HepG2 (cell line): Measurements from ENCODE around the gene PYGL. TPM values are rescaled to one million over a fixed set of nuclear protein-coding genes. Genes with fewer than 3 reads are reported as not detected.

Experiments
- CAMTA2 ChIP-seq: sonication (generic); formaldehyde crosslinking; IDR thresholded peaks from 2 replicates; pipeline ENCODE4 v1.4.0; 2020; ENCODE audit warnings: mild to moderate bottlenecking, missing genetic modification reagents, borderline replicate concordance
- CEBPG ChIP-seq: IDR thresholded peaks from 2 replicates; pipeline ENCODE4 v1.6.1; 2016
- HNRNPL ChIP-seq: fragments of 200-400 bp; formaldehyde crosslinking; IDR thresholded peaks from 2 replicates; pipeline ENCODE4 v1.6.1; 2017; ENCODE audit warnings: mild to moderate bottlenecking, low read depth, low read length
- HOXA9 ChIP-seq: sonication (generic); formaldehyde crosslinking; IDR thresholded peaks from 2 replicates; pipeline ENCODE4 v1.8.1; 2022; ENCODE audit warnings: missing genetic modification reagents, mild to moderate bottlenecking, moderate library complexity, borderline replicate concordance
- KLF12 ChIP-seq: sonication (generic); formaldehyde crosslinking; IDR thresholded peaks from 2 replicates; pipeline ENCODE4 v1.4.0; 2020; ENCODE audit warnings: missing genetic modification reagents, borderline replicate concordance
- PITX1 ChIP-seq: sonication (generic); formaldehyde crosslinking; IDR thresholded peaks from 2 replicates; pipeline ENCODE4 v1.5.1; 2020; ENCODE audit warnings: mild to moderate bottlenecking, missing genetic modification reagents
- RBAK ChIP-seq: sonication (generic); formaldehyde crosslinking; IDR thresholded peaks from 2 replicates; pipeline ENCODE4 v1.5.1; 2020; ENCODE audit warnings: mild to moderate bottlenecking, missing genetic modification reagents
- RBFOX2 ChIP-seq: fragments of 200-400 bp; formaldehyde crosslinking; IDR thresholded peaks from 2 replicates; pipeline ENCODE4 v1.6.1; 2017; ENCODE audit warnings: low read depth, mild to moderate bottlenecking, low read length
- SAP130 ChIP-seq: IDR thresholded peaks from 2 replicates; pipeline ENCODE4 v1.6.1; 2016; ENCODE audit warnings: low read depth
- TBX3 ChIP-seq: fragments of 450-650 bp; IDR thresholded peaks from 2 replicates; pipeline ENCODE4 v1.6.1; 2017; ENCODE audit warnings: antibody characterized with exemption, mild to moderate bottlenecking, inconsistent platforms, borderline replicate concordance
- TRIM24 ChIP-seq: sonication (generic); formaldehyde crosslinking; IDR thresholded peaks from 2 replicates; pipeline ENCODE4 v1.8.0; 2022; ENCODE audit warnings: mild to moderate bottlenecking, missing genetic modification reagents
- ZMYM2 ChIP-seq: sonication (generic); formaldehyde crosslinking; IDR thresholded peaks from 2 replicates; pipeline ENCODE4 v1.8.0; 2022; ENCODE audit warnings: mild to moderate bottlenecking, missing genetic modification reagents
- ZNF225 ChIP-seq: sonication (generic); formaldehyde crosslinking; IDR thresholded peaks from 2 replicates; pipeline ENCODE4 v1.4.0; 2020; ENCODE audit warnings: mild to moderate bottlenecking, missing genetic modification reagents
- ZNF496 ChIP-seq: sonication (generic); formaldehyde crosslinking; IDR thresholded peaks from 2 replicates; pipeline ENCODE4 v1.8.1; 2023; ENCODE audit warnings: mild to moderate bottlenecking, moderate library complexity, missing genetic modification reagents; ENCODE audit not compliant: insufficient replicate concordance
- ZNF720 ChIP-seq: sonication (generic); formaldehyde crosslinking; IDR thresholded peaks from 2 replicates; pipeline ENCODE4 v1.4.0; 2020; ENCODE audit warnings: missing genetic modification reagents
- ZNF75D ChIP-seq: sonication (generic); formaldehyde crosslinking; IDR thresholded peaks from 2 replicates; pipeline ENCODE4 v1.8.1; 2023; ENCODE audit warnings: missing genetic modification reagents, mild to moderate bottlenecking, borderline replicate concordance
- polyA plus RNA-seq, 8 experiments: library from polyadenylated mRNA; depleted of rRNA in 3 of 8; stranded (reverse) in 7 of 8; unstranded in 1 of 8; fragments of >200 nt; fragmentation: Illumina TruSeq in 4 of 8; extraction: Trizol in 4 of 8; gene quantifications; 2 replicates each; pipeline versions ENCODE4 v1.2.1 to v1.2.3, GENCODE V29; 2011 to 2016; ENCODE audit warnings: low read depth in 4 of 8, missing spikeins in 1 of 8, mixed read lengths in 1 of 8; ENCODE audit not compliant: insufficient read depth in 1 of 8
- total RNA-seq, 5 experiments: library from RNA; depleted of rRNA; stranded (reverse); fragments of >200 nt; fragmentation: Illumina TruSeq; extraction: Trizol; gene quantifications; 2 replicates each; pipeline ENCODE4 v1.2.3, GENCODE V29; 2016; ENCODE audit warnings: low read depth in 1 of 5
- TF ChIP-seq, protein P1 (sequence below): IDR thresholded peaks from 2 replicates; pipeline ENCODE4 v1.6.1; 2012; ENCODE audit warnings: low read length, improper control_type of control experiment
- TF ChIP-seq, protein P2 (sequence below): sonication (generic); formaldehyde crosslinking; IDR thresholded peaks from 2 replicates; pipeline ENCODE4 v1.5.0; 2020; ENCODE audit warnings: missing genetic modification reagents
- TF ChIP-seq, protein P3 (sequence below): sonication (generic); formaldehyde crosslinking; IDR thresholded peaks from 2 replicates; pipeline ENCODE4 v1.5.1; 2020; ENCODE audit warnings: mild to moderate bottlenecking, moderate library complexity, missing genetic modification reagents
- TF ChIP-seq, protein P4 (sequence below): IDR thresholded peaks from 2 replicates; pipeline ENCODE4 v1.6.1; 2016; ENCODE audit warnings: mild to moderate bottlenecking, missing biosample characterization, missing genetic modification reagents
- TF ChIP-seq, protein P5 (sequence below): sonication (generic); formaldehyde crosslinking; IDR thresholded peaks from 2 replicates; pipeline ENCODE4 v1.4.0; 2020; ENCODE audit warnings: missing genetic modification reagents, borderline replicate concordance

Gene PYGL
- total and polyA plus RNA-seq, 2 of the 13 experiments (the other 11 are each of a cell fraction or from before 2014, with no cell fraction given): 98.4 to 110 TPM

DNA sequence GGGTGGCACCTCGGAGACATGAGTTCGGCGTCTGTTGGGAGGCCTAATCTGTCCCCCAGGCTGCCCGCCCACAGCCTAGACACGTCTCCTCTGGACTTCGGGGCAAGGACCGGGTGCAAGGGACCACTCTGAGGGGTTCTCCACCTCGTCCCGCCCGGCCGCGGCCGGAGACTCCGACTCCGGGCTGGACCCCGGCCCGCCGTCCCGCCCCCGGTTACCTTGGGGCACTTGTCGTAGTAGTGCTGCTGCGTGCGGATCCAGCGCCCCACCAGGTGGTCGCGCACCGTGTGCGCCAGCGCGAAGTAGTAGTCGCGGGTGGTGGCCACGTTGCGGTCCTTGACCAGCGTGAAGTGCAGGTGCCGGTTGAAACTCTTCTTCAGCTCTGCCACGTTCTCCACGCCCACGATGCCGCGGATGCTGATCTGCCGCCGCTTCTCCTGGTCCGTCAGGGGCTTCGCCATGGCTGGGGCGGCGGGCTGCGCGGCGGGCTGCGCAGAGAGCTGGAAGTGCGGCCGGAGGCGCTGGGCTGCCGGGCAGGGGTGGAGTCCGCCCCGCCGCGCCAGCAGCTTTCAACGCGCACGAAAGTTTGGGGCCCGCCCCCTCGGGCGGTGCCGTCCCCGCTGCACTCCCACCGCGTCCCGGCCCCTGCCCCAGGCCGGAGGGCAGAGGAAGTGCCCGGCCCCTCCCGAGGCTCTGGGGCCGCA is at the start of gene PYGL (continued):
- TF ChIP-seq, protein P1, sequence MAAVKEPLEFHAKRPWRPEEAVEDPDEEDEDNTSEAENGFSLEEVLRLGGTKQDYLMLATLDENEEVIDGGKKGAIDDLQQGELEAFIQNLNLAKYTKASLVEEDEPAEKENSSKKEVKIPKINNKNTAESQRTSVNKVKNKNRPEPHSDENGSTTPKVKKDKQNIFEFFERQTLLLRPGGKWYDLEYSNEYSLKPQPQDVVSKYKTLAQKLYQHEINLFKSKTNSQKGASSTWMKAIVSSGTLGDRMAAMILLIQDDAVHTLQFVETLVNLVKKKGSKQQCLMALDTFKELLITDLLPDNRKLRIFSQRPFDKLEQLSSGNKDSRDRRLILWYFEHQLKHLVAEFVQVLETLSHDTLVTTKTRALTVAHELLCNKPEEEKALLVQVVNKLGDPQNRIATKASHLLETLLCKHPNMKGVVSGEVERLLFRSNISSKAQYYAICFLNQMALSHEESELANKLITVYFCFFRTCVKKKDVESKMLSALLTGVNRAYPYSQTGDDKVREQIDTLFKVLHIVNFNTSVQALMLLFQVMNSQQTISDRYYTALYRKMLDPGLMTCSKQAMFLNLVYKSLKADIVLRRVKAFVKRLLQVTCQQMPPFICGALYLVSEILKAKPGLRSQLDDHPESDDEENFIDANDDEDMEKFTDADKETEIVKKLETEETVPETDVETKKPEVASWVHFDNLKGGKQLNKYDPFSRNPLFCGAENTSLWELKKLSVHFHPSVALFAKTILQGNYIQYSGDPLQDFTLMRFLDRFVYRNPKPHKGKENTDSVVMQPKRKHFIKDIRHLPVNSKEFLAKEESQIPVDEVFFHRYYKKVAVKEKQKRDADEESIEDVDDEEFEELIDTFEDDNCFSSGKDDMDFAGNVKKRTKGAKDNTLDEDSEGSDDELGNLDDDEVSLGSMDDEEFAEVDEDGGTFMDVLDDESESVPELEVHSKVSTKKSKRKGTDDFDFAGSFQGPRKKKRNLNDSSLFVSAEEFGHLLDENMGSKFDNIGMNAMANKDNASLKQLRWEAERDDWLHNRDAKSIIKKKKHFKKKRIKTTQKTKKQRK: no peak
- peak; percentile 86 for TF ChIP-seq CAMTA2
- TF ChIP-seq ZNF496: no peak
- TF ChIP-seq, protein P2, sequence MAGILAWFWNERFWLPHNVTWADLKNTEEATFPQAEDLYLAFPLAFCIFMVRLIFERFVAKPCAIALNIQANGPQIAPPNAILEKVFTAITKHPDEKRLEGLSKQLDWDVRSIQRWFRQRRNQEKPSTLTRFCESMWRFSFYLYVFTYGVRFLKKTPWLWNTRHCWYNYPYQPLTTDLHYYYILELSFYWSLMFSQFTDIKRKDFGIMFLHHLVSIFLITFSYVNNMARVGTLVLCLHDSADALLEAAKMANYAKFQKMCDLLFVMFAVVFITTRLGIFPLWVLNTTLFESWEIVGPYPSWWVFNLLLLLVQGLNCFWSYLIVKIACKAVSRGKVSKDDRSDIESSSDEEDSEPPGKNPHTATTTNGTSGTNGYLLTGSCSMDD (CRISPR knock-in tag): no peak
- TF ChIP-seq HOXA9: peak; percentile 66; the same call in 1 of the 2 replicates
- TF ChIP-seq TRIM24 (CRISPR knock-in tag): 0 out of 2 replicates have a peak, but pooled peaks have one; percentile 28
- no peak for TF ChIP-seq ZNF720 (CRISPR knock-in tag)
- TF ChIP-seq, protein P3, sequence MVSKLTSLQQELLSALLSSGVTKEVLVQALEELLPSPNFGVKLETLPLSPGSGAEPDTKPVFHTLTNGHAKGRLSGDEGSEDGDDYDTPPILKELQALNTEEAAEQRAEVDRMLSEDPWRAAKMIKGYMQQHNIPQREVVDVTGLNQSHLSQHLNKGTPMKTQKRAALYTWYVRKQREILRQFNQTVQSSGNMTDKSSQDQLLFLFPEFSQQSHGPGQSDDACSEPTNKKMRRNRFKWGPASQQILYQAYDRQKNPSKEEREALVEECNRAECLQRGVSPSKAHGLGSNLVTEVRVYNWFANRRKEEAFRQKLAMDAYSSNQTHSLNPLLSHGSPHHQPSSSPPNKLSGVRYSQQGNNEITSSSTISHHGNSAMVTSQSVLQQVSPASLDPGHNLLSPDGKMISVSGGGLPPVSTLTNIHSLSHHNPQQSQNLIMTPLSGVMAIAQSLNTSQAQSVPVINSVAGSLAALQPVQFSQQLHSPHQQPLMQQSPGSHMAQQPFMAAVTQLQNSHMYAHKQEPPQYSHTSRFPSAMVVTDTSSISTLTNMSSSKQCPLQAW (CRISPR knock-in tag): no peak
- TF ChIP-seq, protein P4, sequence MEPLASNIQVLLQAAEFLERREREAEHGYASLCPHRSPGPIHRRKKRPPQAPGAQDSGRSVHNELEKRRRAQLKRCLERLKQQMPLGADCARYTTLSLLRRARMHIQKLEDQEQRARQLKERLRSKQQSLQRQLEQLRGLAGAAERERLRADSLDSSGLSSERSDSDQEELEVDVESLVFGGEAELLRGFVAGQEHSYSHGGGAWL (CRISPR knock-in tag): no peak
- TF ChIP-seq, protein P5, sequence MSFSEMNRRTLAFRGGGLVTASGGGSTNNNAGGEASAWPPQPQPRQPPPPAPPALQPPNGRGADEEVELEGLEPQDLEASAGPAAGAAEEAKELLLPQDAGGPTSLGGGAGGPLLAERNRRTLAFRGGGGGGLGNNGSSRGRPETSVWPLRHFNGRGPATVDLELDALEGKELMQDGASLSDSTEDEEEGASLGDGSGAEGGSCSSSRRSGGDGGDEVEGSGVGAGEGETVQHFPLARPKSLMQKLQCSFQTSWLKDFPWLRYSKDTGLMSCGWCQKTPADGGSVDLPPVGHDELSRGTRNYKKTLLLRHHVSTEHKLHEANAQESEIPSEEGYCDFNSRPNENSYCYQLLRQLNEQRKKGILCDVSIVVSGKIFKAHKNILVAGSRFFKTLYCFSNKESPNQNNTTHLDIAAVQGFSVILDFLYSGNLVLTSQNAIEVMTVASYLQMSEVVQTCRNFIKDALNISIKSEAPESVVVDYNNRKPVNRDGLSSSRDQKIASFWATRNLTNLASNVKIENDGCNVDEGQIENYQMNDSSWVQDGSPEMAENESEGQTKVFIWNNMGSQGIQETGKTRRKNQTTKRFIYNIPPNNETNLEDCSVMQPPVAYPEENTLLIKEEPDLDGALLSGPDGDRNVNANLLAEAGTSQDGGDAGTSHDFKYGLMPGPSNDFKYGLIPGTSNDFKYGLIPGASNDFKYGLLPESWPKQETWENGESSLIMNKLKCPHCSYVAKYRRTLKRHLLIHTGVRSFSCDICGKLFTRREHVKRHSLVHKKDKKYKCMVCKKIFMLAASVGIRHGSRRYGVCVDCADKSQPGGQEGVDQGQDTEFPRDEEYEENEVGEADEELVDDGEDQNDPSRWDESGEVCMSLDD (CRISPR knock-in tag): no peak; the same call in 1 of the 2 replicates
- TF ChIP-seq RBFOX2: peak; percentile 98
- TF ChIP-seq ZNF75D (CRISPR knock-in tag): no peak
- TF ChIP-seq HNRNPL: peak; percentile 27; the same call in 1 of the 2 replicates
- no peak; the same call in 1 of the 2 replicates for TF ChIP-seq PITX1
- peak; percentile 62; the same call in 1 of the 2 replicates for TF ChIP-seq ZNF225 (CRISPR knock-in tag)
- peak; percentile 56; the same call in 1 of the 2 replicates for TF ChIP-seq KLF12
- TF ChIP-seq RBAK: no peak
- no peak for TF ChIP-seq ZMYM2
- TF ChIP-seq SAP130 (CRISPR knock-in tag): peak; percentile 58
- no peak for TF ChIP-seq CEBPG (CRISPR knock-in tag)
- TF ChIP-seq TBX3: no peak
